ENCODE results near the gene MOB3B.
"Not testable (repeated sequence)": the region's sequence is repeated elsewhere in the genome, so short reads cannot be mapped to it uniquely, and the experiment has no call there.

Gene MOB3B

DNA sequence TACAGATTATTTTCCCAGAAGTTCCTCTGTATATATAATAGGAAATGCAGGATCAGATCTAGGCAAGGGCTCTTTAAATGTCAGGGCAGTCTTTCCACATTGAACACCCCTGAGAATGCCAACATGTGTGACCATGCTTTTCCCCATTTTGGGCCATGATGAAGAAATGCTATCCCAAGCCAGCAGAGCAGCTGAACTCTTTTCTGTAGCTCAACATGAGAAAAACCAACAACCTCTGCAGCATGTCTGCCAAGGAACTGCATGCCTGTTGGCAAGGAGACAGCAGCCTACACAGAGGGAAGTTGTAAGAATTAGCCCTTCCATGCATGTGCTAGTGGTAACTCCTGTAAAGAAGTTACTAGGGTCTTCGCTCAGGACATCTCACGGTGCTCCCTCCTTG, 15.1 kb downstream of the MOB3B start:
- no peak for DNase-seq

DNA sequence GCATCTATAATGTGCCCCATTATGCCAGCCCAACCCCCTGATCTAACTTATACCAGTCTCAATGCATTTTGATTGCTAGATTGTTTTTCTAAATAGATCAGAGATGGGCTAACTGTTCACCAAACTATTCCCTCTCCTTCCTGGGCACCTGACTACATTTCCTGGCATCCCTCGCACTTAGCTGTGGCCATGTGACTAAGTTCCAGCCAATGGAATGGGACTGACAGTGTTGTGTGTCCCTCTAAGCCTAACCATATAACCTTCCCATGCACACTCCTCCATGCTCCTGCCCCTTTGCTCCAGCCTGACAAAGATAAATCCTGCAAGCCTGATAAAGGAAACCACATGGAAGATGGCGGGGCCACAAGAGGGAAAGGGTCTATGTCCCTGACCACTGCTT, 17.8 kb downstream of the MOB3B start:
- no peak for DNase-seq

DNA sequence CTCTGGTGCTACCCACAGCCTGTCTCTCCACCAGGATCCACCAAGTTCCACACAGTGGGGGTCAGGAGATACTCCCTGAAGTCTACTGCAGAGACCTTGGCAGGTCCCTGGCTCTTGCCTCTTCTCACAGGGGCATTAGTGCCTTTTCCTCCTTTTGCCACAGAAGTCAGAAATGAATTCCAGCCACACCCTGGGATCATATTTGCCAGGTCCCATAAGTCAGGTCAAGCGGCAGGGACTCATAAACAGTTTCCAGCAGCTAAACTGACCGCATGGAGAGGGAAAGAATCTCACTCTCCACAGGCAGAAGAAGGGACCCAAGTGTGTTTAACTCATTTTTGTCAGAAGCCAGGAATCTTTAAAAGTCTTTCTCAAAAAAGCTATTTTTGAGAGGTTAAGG, 18.8 kb downstream of the MOB3B start:
- DNase-seq, result no peak

DNA sequence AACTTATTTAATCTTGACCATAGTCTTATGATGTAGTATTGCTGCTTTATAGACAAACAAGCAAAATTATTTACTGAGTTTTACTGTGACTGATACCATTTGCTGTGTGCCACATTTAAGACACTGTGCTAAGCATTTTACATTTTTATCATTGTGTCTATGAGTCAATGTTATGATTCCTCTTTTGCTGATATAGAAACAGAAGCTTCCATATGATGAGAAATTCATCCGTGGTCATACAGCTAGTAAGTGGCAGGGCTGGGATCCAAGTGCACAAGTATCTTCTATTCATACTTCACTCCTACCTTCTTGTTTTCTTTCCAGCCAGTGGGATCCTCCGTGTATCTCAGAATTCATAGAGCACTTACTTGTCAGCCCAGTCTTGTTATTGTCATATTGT, 22.6 kb downstream of the MOB3B start:
- DNase-seq, result no peak

DNA sequence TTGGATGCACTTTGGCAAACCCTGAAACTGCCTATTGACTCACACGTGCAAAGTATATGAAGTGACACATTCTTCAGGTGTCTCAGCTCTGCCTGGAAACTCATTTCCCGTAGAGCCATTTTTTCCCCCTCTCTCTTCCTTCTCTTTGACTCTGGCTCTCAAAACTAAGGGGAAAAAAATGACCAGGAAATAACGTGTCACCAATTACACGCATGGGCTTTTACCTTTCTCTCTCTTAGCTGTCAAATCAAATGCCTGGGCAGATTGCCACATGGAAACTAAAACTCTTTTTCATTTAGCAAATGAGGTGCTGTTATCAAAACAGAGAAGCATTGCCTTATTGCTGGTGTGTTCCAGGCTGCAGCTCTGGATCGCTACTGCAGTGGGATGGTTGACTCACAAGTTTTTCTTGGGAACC, 23.9 kb downstream of the MOB3B start:
- DNase-seq, result no peak

DNA sequence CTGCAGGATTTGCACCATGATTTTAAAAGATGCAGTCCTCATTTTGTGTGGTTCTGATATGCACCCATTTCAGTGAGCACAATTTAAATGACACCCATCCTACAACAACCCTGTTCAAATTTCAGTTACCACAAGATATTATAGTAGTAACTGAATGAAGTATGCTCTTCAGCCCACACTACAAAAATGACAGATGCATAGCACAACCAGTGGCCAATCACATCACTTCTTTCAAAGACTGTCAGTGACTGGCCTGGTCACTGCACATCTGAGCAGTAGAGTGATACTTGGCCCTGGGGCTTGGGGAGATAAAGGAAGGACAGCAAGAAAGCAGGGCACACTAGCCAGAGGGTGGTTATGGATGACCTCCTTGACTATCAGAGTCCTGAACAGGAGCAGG, 25.4 kb downstream of the MOB3B start:
- DNase-seq, result no peak

DNA sequence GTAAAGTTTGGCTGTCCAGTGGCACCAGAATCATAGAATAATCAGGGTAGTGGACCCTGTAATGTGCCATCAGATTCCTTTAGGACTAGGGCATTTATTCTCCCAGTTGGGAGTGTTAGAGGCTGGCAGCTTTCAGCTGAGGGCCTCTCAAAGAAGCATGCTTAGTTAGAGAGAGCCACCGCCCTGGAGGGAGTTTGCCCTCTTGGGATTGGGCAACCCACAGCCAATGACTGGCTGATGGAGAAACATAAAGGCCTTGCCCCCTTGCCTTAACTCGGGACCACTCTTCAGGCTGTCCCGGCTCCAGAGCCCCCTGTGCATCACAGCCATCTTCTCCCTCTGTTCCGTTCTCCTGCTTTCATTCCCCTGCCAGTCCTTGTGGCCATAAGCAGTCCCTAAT, 26.0 kb downstream of the MOB3B start:
- DNase-seq, result no peak

DNA sequence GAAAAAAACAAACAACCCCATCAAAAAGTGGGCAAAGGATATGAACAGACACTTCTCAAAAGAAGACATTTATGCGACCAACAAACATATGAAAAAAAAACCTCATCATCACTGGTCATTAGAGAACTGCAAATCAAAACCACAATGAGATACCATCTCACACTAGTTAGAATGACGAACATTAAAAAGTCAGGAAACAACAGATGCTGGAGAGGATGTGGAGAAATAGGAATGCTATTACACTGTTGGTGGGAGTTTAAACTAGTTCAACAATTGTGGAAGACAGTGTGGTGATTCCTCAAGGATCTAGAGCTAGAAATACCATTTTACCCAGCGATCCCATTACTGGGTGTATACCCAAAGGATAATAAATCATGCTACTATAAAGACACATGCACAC, 28.7 kb downstream of the MOB3B start:
- not testable (repeated sequence) for DNase-seq

DNA sequence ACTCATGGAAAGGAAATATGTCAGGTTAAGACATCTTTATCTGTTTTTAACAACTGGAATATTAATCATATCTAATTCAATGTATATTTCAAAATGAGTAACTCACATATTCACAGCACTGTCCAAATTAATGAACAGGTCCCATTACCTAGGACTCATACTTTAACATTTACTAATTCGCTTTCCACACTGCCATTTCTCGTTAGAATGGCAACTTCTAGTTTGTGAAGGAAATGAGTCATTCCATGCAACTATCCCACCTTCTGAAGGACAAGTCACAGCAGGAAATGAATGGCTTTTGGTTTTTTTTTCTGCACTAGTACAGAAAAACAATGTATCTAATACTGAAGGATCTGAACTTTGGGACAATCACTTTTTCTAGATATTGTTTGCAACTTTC, 30.2 kb downstream of the MOB3B start:
- DNase-seq, result no peak

DNA sequence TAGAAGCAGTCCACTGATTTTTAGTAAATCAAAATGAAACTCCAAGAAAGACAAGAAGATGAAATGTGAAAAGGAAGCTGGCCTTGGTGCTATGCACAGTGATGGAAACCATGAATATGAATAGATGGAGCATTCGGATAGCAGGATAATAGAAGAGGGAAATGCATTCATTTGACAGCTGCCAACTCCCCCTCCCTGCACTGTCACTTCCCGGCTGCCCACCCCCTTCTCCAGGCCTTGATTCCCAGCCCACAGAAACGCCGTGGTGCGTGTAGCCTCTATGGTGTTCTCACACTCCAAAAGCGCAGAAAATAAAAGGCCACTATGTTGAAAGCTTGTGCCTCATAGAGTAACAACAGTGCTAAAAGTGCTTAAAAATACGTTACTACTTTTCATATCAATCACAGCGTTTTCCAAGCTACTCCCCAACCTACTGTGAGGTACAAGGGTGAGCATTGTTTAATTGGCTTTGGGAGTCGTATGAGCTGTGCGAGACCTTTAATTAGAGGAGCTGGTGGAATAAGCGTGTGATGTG, 31.7 kb downstream of the MOB3B start:
- DNase-seq, result no peak

DNA sequence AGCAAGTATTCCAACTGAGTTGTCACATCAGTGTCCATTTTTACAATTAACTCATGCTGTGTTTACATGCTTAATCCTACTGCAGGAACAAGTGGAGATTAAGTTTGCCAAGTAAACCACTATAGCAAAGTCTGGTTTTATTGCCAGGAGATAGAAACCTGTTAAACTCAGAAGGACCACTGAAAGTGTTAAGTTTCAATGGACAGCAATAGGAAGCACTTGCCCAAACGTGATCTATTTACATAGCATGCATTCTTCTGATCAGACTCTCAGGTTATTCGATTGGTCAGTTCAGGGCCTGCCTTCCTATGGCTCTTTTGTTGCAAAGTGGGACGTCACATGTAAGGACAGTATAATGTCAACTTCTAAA, 33.5 kb downstream of the MOB3B start:
- DNase-seq, result no peak

DNA sequence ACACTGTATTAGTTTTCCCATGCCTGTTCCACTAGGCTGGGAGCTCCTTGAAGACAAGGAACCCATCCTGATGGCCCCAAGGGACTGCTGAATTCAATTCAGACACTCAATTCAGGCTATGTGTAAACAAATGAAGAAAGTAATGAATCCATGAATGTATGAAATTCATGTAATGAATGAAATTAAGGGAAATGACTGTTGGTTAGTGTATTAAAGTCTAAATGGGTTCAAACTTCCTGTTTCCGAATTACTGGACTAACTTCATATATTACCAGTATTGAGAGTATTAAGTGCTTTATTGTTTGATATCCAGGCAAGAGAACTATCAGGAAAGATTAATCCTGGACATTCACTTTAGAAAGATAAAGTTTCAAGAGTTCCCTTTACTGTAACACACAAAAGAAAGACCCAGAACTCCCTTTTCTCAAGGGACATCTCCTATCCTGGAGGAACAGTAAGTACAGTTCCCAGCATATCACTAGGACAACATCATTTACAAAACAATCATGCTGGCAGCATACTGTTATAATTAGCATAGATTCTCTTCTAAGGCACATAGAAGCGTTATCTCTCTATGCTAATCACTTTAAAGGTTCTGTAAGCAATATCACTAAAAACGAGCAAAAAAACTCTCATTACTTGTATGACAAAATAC, 34.0 kb downstream of the MOB3B start:
- no peak for DNase-seq

DNA sequence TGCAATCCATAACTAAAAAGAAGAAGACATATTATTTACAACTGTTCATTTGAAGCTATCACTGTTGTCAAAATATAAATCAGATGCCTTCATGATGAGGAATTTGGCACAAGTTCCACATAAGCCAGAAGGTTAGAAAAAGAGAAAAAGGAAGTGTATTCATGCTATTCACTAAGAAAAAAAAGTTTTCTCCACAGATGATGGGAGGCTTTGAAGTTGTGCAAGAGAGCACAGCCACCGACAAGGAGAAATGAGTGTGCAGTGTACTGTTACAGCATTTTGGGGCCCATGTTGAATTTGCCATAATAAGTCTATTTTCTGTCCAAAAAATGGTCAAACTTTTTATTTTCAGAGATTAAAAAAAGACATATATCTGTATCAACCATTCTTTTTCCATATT, 38.5 kb downstream of the MOB3B start:
- DNase-seq, result no peak

DNA sequence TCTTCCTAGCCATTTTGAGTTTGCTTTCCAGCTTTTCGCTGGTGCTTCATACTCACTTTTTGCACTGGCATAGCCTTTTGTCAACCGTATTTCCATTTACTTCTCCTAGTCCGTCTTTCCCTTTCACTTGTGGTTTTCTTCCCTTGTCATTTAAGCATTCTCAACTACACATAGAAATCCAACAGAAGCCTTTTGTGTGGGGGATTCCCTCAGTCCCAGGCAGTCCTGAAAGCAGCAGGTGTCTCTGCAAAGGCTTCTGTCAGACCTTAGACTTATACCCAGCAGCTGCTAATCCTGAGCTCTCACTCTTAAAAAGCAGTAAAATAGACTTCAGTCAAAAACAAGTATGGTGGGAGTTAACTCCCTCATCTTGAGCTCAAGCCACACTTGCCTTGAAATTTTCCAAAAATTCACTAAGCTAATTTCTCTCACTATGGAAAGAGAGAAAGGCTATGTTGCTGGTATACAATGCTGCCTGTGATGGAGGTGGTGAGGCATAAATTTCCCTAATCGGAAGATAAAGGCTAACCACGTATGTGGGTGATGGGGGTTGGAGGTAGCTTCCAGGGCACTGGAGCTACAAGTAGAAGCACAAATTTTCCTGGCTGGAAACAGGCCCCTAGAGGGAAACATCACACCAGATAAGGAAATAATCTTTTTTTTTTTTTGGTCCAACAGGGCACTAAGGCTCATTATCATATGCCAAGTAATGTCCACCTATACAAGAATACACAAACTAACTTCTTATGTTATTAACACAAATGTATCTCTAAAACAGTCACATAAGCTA, 40.3 kb downstream of the MOB3B start:
- no peak for DNase-seq

DNA sequence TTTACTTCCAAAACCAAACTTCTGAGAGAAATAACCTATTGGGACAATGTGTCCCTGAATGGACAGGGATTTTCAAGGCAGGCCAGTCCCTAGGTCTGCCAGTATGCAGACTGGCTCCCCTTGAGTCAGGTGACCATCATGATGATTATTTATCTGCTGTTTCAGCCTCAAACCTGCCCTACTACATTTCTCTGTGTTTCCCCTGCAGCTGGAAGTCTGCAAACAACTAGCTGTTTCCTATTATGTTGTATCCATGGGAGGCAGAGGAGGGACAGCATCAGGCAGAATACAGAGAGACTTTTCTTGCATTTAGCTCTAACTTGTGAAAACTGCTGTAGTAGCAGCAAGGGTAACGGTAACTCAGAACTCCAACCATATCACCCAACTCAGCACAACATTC, 41.7 kb downstream of the MOB3B start:
- no peak for DNase-seq

DNA sequence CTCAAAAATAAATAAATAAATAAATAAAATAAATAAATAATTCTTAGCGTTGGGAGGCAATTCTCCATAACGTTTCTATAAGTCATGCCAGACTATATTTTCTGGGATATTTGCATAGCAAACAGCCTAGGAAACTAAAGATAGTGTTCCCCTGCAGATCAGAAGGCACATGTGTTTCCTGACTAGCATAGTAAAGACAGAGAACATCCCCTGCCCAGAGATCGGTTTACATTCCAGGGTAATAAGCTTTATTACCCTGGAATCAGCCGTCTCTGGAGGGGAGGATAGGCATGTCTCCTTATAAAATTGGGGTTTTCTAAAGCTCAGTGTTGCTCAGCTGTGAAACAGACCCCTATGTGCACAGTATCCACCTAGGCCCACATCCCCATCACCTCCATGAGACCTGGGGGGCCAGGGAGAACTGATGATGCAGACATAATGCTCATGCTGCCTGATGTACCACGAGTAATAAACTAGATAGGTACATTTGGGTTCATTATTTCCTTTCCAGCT, 42.4 kb downstream of the MOB3B start:
- no peak for DNase-seq

DNA sequence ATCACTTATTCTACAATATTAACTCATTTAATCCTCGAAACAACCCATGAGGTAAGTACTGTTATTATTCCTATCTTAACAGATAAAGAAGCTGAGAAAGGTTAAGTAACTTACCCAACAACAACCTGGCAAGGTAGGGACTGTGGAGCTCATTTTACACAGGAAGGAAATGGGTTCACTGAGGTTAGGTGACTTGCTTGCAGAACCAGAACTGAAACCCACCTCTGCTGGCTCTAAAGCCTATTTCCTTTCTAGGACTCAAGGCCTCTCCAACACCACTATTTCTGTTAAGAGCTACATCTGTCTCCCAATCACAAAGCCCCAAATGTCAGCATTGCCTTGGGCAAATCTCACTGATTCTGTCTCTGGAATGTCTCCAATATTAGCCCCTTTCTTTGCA, 44.5 kb downstream of the MOB3B start:
- DNase-seq, result no peak

DNA sequence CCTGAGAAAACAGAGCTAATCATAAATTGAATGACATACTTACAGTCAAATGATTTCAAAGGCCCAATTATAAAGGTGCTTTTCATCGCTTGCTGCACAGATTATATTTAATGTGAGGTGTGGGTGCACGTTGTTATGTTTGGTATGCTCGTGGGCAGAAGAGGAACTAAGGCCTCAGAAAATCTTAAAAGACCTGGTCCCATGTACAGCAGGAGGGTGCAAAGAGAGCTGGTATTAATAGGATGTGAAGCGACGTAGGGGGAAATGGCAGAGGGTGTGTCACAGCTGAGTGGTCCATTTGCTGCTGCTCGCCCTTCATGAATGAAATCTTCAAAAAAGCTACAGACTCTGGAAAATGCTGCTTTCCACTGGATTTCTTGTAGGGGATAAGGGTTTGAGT, 46.0 kb downstream of the MOB3B start:
- DNase-seq, result no peak

DNA sequence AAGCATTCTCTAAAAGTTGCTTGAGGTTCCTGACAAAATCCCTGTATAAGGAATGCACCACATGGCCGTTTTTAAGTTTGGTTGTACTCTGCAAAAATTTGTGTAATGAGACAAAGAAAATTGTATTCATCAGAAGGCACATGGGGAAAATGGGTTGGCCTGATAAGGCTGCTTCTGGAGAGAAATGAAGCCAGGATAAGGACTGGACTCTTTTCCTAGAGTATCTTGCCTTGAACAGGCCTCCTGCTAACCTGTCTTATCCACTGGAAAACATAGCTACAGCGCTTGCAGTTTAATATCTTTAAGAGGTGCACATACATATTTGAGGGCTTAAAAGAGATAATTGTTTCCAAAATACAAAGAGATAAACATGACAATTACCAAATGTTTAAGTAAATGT, 46.9 kb downstream of the MOB3B start:
- DNase-seq, result no peak

DNA sequence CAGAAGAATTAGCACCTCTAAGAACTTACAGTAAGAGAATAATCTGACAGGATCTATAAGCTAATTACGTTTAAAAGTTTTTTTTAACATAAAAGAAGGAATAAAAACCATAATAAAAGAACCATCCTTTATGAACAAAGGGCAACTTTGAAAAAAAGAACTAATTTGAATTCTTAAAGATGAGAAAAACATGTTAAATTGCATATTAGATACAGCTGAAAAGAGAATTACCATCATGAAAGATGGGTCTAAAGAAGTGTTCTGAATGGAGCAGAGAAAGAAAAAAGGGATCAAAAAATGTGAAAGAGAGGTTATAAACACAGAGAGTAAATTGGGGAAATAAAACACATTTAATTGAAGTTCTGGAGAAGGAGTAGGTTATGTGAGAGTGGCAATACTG, 51.3 kb downstream of the MOB3B start:
- DNase-seq, result no peak

DNA sequence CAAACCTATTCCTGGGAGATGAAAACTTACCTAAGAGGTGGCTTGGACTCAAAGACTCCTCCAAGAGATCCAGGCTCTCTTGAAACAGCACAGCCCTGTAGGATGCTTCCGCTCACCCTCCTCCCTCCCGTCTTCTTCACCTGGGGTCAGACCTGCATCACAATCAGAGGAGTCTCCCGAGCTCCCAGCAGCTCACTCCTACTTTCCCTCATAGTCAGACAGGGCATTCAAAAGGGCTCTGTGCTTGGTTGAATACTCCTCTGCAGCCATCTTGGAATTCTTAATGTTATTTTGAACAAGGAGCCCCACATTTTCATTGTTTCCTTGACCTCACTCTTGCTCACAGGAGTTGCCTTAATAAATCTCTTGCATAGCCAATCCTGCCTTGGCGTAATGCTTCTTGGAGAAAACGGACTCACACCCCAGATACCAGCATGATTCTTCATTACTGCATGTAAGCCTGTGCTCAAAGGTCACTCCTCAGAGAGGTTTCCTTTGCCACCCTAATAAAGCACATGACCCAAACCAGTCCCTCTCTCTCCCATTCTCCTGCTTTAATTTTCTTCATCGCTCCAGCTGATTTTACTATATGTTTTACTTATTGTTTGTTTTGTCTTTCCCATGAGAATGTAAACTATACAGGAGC, 52.6 kb downstream of the MOB3B start:
- no peak for DNase-seq

DNA sequence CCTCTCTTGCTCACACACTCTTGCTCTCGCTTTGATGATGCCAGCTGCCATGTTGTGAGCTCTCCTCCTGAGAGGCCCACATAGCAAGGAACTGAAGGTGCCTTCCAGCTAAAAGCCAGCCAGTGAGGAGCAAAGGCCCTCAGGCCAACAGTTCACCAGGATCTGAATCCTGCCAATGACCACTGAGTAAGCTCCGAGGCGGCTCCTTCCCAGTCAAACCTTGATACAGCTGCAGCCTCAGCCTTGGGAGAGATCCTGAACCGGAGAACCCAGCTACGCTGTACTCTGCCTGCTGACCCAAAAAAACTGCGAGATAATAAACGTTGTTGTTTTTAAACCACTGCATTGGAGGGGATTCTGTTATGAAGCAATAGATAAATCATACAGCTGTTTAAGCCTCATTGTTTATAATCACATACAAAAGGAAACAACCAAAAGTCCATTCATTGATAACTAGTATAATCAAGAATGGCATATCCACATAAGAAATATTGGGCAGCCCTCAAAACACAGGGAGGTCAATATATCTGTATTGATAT, 54.5 kb downstream of the MOB3B start:
- DNase-seq, result no peak

DNA sequence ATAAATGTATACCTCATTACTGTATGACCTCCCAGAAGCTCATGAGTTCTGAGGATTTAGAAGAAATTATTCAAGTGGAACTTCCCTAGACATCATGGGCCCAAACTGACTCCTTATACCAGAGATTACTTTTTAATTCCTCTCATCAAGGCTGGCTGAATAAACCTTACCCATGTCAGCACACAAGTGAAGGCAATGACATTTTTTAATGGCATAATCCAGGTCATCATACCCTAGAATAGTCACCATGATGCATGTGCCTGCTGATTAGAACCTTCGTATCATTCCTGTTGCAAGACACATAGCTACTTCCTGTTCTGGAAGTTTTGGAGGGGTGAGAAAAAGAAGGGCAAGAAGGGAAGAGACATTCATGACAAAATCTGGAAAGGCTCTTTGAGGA, 55.3 kb downstream of the MOB3B start:
- DNase-seq, result no peak

DNA sequence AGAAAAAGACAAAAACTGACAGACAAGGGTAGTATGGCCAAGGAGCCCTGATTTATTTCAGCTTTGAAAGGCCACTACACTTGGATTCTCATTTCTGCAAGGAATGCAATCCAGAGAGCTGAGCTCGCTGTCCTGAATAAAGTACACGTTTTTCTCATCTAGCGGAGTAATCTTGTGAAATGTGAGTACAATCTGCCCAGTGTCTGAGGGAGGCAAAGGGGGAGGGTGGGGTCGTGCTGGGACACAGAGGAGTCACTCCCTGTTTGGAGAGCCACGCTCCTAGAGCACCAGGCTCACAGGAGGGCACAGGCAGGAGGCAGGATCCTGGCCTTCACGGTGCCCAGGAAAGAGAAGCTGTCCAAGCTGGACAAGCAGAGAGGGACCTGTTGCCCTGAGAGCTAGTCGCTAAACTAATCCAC, 56.5 kb downstream of the MOB3B start:
- no peak for DNase-seq
